SK-N-SH treated with all-trans-retinoic acid at 6 μM for 48 hours (cell line): ENCODE results near the gene DTNB.

Experiments
- ATAC-seq: fragments of 200-7000 bp; cut with Tn5 transposase; 3 replicates; pipeline ENCODE4 v1.9.1; 2020; ENCODE audit warnings: mild to moderate bottlenecking, moderate library complexity
- ARNTL ChIP-seq: fragments of 450-650 bp; formaldehyde crosslinking; IDR thresholded peaks from 2 replicates; pipeline ENCODE4 v1.5.0; 2020; ENCODE audit warnings: low read depth, mild to moderate bottlenecking, moderate library complexity, borderline replicate concordance
- BACH2 ChIP-seq: fragments of 250-450 bp; sonication (Bioruptor Pico); IDR thresholded peaks from 2 replicates; pipeline ENCODE4 v1.9.0; 2021; ENCODE audit warnings: mild to moderate bottlenecking, borderline replicate concordance
- CSDC2 ChIP-seq: fragments of 250-450 bp; sonication (Bioruptor Pico); IDR thresholded peaks from 2 replicates; pipeline ENCODE4 v1.5.0; 2020; ENCODE audit warnings: mild to moderate bottlenecking, moderate library complexity
- ESRRG ChIP-seq: fragments of 250-450 bp; sonication (Bioruptor Pico); IDR thresholded peaks from 2 replicates; pipeline ENCODE4 v1.6.1; 2021; ENCODE audit warnings: mild to moderate bottlenecking
- GLIS3 ChIP-seq: fragments of 250-450 bp; sonication (Bioruptor Pico); IDR thresholded peaks from 2 replicates; pipeline ENCODE4 v1.5.0; 2020; ENCODE audit warnings: mild to moderate bottlenecking, moderate library complexity
- OSR1 ChIP-seq: fragments of 250-450 bp; sonication (Bioruptor Pico); IDR thresholded peaks from 2 replicates; pipeline ENCODE4 v1.8.0; 2022; ENCODE audit warnings: moderate library complexity, mild to moderate bottlenecking, inconsistent platforms
- PPARA ChIP-seq: fragments of 250-450 bp; sonication (Bioruptor Pico); IDR thresholded peaks from 2 replicates; pipeline ENCODE4 v1.5.0; 2020; ENCODE audit warnings: mild to moderate bottlenecking, borderline replicate concordance
- TCF4 ChIP-seq: fragments of 250-450 bp; sonication (Bioruptor Pico); IDR thresholded peaks from 2 replicates; pipeline ENCODE4 v1.8.0; 2021; ENCODE audit warnings: mild to moderate bottlenecking, moderate library complexity, borderline replicate concordance
- TOX ChIP-seq: fragments of 250-450 bp; sonication (Bioruptor Pico); IDR thresholded peaks from 2 replicates; pipeline ENCODE4 v1.8.0; 2021; ENCODE audit warnings: mild to moderate bottlenecking, moderate library complexity, borderline replicate concordance
- ZC3H10 ChIP-seq: fragments of 250-450 bp; sonication (Bioruptor Pico); IDR thresholded peaks from 2 replicates; pipeline ENCODE4 v1.5.1; 2021; ENCODE audit warnings: mild to moderate bottlenecking, moderate library complexity
- ZFP3 ChIP-seq: fragments of 250-450 bp; sonication (Bioruptor Pico); IDR thresholded peaks from 2 replicates; pipeline ENCODE4 v1.5.0; 2020; ENCODE audit warnings: mild to moderate bottlenecking, moderate library complexity
- ZFP30 ChIP-seq: fragments of 450-650 bp; formaldehyde crosslinking; IDR thresholded peaks from 2 replicates; pipeline ENCODE4 v1.5.0; 2022; ENCODE audit warnings: mild to moderate bottlenecking, moderate library complexity
- ZNF565 ChIP-seq: fragments of 450-650 bp; formaldehyde crosslinking; conservative IDR thresholded peaks from 2 replicates; pipeline ENCODE4 v1.5.0; 2020; ENCODE audit warnings: low read depth, mild to moderate bottlenecking, moderate library complexity
- ZNF8 ChIP-seq: fragments of 450-650 bp; formaldehyde crosslinking; IDR thresholded peaks from 2 replicates; pipeline ENCODE4 v1.5.0; 2020; ENCODE audit warnings: mild to moderate bottlenecking, moderate library complexity
- TF ChIP-seq, protein P1 (sequence below): fragments of 250-450 bp; sonication (Bioruptor Pico); IDR thresholded peaks from 2 replicates; pipeline ENCODE4 v1.8.0; 2021; ENCODE audit warnings: low read depth, mild to moderate bottlenecking, moderate library complexity, borderline replicate concordance
- TF ChIP-seq, protein P2 (sequence below): fragments of 250-450 bp; sonication (Bioruptor Pico); IDR thresholded peaks from 2 replicates; pipeline ENCODE4 v1.5.1; 2021; ENCODE audit warnings: mild to moderate bottlenecking, moderate library complexity
- TF ChIP-seq, protein P3 (sequence below): fragments of 250-450 bp; sonication (Bioruptor Pico); IDR thresholded peaks from 2 replicates; pipeline ENCODE4 v1.5.0; 2020; ENCODE audit warnings: mild to moderate bottlenecking, moderate library complexity

Gene DTNB

DNA sequence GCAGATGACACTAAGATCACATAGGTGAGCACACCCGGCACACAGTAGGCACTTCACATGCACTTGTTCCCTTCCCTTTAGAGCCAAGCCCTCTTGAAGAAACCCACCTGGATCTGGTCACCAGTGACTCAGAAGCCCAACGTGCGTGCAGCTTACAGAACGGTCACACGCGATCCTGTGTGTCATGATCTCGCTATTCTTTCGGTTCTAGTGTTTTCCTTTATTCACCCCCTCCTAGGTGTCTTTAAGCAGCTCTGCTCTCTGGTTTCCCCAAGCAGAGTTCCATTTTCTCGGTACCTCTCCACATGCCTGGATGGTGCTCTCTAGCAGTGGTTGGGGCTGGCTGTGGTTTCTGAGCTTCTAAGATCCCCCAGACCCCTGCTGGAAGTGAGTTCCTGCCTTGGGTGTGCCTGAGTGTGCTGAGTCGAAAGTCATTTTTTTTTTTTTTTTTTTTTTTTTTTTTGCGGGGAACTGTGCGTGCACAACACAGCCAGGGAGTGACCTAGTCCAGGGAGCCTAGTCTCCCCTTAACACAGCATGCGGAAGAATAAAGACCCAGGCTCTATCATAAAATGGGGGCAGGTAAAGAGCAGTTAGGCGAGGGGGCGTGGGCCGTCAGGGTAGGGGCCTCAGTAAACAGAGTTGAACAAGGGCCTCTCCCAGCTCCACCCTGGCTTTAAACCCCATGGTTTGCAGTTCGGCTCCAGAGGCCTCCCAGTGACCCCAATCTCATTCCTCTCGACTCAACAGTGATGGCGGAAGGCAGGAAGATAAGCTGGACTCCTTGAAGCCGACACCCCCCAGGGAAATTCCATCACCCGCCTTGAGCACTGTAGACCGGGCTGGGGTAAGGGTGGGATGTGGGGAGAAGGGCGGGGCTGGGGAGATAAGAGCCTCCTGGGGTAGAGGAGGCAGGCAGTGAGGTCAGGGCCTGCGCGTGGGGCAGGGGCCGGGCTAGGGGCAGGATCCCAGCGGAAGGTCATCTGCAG is 301.8 kb downstream of the DTNB start:
- ATAC-seq: no peak
- TF ChIP-seq, protein P1, sequence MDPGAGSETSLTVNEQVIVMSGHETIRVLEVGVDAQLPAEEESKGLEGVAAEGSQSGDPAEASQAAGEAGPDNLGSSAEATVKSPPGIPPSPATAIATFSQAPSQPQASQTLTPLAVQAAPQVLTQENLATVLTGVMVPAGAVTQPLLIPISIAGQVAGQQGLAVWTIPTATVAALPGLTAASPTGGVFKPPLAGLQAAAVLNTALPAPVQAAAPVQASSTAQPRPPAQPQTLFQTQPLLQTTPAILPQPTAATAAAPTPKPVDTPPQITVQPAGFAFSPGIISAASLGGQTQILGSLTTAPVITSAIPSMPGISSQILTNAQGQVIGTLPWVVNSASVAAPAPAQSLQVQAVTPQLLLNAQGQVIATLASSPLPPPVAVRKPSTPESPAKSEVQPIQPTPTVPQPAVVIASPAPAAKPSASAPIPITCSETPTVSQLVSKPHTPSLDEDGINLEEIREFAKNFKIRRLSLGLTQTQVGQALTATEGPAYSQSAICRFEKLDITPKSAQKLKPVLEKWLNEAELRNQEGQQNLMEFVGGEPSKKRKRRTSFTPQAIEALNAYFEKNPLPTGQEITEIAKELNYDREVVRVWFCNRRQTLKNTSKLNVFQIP: no peak
- TF ChIP-seq PPARA (CRISPR knock-in tag) (no peak), GLIS3 (CRISPR knock-in tag) (no peak), ZFP30 (CRISPR knock-in tag) (no peak), TOX (CRISPR knock-in tag) (no peak), OSR1 (CRISPR knock-in tag) (no peak), CSDC2 (no peak), TCF4 (no peak), ZFP3 (CRISPR knock-in tag) (no peak), ESRRG (CRISPR knock-in tag) (no peak), ZC3H10 (CRISPR knock-in tag) (no peak), BACH2 (CRISPR knock-in tag) (no peak), ARNTL (no peak), ZNF565 (no peak), ZNF8 (no peak)
- TF ChIP-seq, protein P2, sequence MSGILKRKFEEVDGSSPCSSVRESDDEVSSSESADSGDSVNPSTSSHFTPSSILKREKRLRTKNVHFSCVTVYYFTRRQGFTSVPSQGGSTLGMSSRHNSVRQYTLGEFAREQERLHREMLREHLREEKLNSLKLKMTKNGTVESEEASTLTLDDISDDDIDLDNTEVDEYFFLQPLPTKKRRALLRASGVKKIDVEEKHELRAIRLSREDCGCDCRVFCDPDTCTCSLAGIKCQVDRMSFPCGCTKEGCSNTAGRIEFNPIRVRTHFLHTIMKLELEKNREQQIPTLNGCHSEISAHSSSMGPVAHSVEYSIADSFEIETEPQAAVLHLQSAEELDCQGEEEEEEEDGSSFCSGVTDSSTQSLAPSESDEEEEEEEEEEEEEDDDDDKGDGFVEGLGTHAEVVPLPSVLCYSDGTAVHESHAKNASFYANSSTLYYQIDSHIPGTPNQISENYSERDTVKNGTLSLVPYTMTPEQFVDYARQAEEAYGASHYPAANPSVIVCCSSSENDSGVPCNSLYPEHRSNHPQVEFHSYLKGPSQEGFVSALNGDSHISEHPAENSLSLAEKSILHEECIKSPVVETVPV: no peak
- TF ChIP-seq, protein P3, sequence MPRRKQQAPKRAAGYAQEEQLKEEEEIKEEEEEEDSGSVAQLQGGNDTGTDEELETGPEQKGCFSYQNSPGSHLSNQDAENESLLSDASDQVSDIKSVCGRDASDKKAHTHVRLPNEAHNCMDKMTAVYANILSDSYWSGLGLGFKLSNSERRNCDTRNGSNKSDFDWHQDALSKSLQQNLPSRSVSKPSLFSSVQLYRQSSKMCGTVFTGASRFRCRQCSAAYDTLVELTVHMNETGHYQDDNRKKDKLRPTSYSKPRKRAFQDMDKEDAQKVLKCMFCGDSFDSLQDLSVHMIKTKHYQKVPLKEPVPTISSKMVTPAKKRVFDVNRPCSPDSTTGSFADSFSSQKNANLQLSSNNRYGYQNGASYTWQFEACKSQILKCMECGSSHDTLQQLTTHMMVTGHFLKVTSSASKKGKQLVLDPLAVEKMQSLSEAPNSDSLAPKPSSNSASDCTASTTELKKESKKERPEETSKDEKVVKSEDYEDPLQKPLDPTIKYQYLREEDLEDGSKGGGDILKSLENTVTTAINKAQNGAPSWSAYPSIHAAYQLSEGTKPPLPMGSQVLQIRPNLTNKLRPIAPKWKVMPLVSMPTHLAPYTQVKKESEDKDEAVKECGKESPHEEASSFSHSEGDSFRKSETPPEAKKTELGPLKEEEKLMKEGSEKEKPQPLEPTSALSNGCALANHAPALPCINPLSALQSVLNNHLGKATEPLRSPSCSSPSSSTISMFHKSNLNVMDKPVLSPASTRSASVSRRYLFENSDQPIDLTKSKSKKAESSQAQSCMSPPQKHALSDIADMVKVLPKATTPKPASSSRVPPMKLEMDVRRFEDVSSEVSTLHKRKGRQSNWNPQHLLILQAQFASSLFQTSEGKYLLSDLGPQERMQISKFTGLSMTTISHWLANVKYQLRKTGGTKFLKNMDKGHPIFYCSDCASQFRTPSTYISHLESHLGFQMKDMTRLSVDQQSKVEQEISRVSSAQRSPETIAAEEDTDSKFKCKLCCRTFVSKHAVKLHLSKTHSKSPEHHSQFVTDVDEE: no peak

DNA sequence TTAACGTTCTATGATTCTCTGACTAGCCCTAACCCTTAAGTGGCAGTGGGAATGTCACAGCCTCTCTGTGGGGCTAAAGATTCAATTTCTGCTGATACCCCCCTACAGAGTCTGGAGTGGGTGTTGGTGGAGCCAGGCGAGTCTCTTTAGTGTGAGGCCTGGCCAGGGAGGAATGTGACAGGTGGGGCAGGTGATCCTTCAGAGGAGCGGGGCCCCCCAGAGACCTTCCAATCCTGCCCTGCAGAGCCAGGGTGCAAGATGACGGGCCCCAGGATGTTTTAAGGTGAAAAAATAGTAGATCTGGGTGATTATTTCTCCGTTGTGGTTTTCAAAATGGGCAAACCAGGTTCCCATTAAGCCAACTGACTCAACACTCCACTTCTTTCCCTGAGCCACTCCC is 303.5 kb downstream of the DTNB start:
- no peak for ATAC-seq
- TF ChIP-seq ZFP3 (CRISPR knock-in tag): no peak
- TF ChIP-seq, protein P1: no peak
- TF ChIP-seq ZC3H10 (CRISPR knock-in tag): no peak
- no peak for TF ChIP-seq TCF4
- TF ChIP-seq, protein P3: no peak
- no peak for TF ChIP-seq TOX (CRISPR knock-in tag)
- TF ChIP-seq, protein P2: no peak
